HG03342 (cell line): ENCODE measurements around the gene RERE.
"Not testable (repeated sequence)": the region's sequence is repeated elsewhere in the genome, so short reads cannot be mapped to it uniquely, and the experiment has no call there.

Source experiments
- ATAC-seq: cut with Tn5 transposase; IDR thresholded peaks from one replicate; pipeline ENCODE4 v1.9.1; 2021; ENCODE audit warnings: mild to moderate bottlenecking, moderate library complexity; ENCODE audit not compliant: unreplicated experiment

Gene RERE

DNA sequence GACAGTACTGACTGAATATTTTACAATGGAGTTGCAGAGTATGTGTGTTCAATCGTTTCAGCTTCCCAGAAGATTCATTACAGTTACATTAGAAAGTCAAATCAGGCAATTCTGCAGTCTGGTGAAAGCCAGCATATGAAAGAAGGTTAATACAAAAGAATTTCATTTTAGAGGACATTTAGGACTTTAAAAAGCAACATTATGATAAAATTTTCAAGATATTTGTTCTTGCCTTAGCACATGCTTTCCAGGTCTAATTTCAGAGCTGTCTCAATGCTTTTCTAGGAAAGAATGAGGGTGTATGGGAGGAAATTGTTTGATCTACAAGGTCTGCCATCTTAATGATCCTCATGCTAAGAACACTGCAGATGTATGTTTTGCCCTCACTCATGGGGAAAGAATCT is 63.2 kb downstream of the RERE start:
- ATAC-seq = no peak

DNA sequence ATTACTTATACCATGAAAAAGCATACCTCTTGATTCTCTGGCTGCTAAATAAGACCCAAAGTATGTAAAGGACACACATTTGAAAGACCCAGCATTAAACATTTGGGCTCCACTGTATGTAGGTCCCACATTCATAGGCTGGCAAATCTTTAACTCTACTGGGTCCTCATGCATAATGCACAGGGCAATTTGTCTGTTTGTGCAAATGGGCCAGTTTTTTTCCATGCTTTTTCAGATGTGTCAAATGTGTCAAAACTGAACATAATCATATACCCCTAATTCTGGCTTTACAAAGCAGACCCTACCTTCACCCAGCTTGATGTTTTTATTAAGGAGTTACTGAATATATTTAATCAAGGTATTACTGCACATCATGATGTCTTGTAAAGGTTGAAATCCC is 63.7 kb downstream of the RERE start:
- no peak for ATAC-seq

DNA sequence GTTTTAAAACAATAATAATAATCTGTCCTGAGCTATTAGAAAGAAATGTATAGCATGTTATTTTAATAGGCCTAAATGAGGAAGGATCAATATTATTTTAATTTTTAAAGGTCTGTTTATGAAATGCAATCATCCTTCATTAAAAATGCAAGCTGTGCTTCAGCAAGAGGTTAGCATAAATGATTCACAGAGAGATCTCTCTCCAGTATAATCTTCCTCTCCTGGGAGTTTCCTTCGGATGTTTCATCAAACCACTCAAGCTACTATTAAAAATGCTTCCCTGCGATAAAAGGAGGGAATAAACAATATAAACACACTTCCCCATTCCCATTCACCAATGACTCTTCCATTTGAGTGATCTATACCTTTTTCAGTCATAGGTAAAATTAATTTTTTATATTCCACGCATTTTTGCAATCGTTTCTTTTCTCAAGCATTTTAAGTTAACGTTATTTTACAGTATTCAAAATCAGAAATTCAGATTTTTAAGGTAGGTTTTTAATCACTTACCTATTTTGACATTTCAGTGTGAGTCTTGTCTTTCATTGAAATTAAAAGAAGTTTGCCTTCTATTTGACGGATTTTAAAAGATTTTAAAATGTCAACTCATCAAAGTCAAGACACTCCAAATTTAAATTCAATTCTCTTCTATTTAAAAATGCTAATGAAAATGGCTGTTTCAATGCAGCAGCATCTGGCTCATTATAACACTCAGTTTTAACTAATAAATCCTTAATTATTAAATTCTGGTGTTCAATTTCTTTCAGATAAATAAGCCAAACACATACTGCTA is 64.3 kb downstream of the RERE start:
- no peak for ATAC-seq

DNA sequence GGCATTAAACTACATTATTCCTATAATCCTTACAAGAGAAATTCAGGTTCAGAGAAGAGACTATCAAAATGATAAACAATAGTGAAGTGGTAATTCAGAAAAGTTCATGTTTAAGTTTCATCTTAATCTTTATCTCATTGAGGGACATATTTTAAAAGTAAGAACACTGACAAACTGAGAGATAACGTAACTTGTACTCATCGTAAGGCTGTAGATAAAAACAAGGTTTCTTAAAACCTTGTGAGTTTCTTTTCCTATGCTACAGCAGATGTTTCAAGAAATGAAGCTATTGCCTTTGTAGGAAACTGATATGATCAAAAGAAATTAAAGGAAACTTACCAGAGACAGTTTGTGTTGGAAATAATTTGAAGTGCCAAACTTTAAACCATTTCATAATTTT is 65.0 kb downstream of the RERE start:
- ATAC-seq = no peak

DNA sequence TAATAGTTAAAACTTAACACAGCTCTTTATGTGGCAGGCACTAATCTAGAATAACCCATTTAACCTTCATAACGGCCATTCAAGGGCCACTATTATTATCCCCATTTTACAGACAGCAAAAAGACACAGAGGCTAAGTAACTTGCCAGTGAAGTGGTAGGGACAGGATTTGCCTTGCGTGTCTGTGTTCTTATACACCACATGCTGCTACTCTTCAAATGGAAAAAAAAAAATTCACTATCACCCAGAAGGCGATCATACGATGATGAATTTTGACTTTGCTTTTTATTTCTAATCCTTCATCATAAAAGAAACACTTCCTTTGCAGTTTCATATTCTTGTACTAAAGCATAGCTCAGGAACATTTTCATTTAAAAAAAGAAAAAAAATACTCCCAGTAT is 65.5 kb downstream of the RERE start:
- ATAC-seq = no peak

DNA sequence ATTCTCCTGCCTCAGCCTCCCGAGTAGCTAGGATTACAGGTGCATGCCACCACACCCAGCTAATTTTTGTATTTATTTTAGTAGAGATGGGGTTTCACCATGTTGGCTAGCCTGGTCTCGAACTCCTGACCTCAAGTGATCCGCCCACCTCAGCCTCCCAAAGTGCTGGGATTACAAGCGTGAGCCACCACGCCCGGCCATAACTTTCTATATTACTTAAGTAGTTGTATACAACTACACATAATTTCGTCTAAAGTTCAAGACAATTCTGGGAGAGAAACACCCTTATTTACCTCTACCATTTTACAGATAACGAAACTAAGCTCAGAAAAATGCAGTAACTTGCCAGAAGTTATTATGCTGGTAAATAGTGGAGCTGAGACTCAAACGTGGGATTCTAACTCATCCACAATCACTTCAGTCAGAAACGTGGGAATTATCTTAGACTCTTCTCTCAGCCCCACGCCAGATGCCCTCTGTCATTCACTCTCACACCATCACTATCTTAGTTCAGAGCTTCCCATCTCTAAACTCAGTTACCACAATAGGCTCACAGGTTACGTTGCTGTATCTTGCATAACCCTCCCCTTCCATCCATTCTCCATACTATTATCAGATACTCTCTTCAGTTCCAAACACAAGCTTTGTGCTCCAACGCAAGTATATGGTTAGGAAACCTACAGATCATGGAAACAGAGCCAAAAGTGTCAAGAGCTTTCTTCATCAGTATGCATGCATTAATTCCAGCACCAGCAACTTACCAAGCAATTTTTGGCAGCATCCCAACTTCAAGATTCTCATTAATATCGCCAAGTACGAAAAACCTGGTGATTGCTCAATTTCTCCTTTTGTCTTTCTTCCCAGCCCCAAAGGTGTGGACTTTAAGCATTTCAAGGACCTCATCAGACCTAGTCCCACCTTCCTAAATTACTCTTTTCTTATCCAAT is 69.3 kb downstream of the RERE start:
- ATAC-seq = no peak

DNA sequence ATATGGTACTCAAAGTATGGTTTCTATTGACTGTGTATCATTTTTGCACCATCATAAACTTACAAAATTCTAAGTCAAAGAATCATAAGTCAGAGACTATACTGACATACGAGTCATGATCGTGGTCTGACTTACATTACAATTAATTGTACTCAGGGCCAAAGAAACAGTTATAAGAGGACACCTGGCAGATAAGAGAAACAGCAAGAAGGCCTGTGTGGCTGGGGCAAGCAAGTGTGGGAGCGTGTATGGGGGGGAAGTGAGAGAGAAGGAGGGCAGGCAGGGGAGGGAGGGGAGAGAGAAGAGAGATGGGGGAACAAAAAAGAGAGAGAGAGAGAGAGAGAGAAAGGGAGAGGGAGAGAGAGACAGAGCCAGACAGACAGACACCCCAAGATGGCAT is 70.9 kb downstream of the RERE start:
- ATAC-seq = no peak

DNA sequence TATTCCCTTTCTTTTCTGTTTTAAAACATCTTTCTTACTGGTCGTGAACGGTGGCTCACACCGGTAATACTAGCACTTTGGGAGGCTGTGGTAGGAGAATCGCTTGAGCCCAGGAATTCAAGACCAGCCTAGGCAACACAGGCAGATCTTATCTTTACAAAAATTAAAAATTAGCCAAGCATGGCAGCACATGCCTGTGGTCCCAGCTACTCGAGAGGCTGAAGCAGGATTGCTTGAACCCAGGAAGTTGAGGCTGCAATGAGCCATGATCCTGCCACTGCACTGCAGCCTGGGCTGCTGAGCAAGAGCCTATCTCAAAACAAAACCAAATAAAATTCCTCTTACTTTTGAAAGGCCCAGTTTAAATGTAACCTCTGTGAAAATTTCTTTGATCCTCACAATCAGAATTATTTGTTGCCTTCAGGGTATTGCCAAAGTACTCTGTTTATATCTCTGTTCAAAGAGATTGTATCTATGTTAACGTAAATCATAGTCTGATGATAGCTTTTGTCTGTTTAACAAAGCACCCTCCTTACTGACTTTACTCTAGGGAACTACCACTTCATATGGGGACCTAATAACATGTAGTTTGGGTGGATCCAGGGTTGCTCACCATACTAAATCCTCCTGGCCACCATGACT is 71.6 kb downstream of the RERE start:
- no peak for ATAC-seq

DNA sequence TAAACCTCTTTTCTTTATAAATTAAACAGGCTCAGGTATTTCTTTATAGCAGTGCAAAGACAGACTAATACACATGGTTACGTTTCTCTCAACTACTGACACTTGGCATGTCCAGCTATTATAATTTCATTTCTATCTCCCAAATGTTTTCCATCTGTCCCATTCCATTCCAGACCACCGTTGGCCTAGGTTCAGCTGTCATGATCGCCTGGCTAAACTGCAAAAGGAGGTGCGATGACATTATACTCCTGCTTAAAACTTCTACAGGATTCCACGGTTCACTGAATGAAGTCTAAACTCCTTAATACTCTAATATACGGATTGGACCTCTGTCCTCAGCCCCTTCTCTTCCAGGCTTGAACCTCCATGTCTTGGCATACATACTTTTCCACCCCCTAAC is 72.1 kb downstream of the RERE start:
- ATAC-seq = no peak

DNA sequence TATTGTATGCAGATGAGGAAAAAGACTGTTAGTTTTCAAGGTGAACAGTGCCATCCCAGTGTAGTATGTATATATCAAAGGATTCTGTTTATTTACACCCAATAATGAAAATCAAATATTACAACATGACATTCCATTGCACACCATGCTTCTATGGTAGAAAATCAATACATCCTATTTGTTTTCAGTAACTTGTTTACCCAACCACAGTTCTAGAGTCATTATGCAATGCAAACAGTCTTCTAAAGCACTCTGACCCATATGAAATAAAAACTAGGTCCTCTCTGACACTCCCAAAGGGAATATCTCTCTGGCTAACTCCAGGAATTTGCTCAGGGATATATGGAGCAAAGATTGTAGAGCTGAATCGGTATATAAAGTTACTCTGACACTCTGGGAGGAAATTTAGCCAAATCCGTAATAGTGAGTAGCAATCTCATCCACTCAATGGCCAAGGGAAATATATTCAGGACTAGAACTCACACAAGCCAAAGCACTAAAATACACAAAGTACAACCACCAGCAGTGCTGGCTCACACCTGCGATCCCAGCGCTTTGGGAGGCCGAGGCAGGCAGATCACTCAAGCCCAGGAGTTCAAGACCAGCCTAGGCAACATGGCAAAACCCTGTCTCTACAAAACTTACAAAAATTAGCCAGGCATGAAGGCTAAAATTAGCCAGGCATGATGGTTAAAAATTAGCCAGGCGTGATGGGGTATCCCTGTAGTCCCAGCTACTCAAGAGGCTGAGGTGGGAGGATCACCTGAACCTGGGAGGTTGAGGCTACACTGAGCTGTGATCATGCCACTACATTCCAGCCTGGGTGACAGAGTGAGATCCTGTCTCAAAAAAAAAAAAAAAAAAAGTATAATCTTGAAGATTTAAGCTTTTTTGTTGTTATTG is 75.2 kb downstream of the RERE start:
- no peak for ATAC-seq

DNA sequence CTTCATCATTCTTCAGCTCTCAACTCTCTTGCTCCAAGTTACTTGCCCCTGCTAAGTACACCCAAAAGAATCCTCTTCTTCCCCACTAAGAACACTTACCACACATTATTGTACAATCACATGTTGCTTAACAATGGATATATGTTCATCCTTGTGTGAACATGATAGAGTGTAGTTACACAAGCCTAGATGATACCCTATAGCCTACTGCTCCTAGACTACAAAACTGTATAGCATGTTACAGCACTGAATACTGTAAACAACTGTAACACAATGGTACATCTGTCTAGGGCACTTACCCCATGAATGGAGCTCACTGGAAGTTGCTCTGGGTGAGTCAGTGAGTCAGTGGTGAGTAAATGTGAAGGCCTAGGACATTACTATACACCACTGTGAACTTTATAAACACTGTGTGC is 77.4 kb downstream of the RERE start:
- ATAC-seq = no peak

DNA sequence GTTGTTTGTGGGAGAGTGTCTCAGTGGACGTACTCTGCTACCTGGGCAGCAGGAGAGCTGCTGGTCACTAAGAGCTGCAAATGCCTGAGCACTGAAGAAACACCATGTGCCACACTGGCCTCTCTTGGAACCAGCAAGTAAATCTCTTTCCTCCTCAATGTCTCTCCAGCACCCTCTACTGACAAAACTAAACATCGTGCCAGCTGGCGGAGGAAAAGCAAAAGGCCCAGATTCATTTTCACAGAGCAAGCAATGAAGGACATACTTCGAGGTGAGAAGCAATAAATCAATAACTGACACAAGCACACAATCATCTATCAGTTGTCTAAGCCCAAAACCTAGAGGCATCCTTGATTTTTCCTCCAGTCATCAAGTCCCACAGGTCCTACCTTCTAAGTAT is 78.1 kb downstream of the RERE start:
- no peak for ATAC-seq

DNA sequence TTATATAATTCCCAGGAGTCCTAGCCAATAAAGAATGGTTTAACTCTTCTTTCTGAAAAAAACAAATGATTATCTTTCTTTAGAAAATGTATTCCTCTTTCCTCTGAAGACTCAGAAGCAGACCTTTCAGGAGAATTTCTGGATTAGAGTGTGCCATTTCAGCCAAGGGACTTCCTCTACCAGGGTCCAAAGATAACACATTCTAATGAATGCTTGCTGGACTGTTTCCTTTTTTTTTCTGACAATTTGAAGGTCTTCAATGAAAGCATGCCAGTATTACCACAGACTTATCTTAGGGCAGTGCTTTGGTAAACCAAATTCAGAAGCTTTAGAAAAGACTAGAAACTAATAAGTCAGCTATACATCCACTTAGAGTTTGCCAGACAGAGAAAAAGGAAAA is 80.5 kb downstream of the RERE start:
- ATAC-seq = no peak

DNA sequence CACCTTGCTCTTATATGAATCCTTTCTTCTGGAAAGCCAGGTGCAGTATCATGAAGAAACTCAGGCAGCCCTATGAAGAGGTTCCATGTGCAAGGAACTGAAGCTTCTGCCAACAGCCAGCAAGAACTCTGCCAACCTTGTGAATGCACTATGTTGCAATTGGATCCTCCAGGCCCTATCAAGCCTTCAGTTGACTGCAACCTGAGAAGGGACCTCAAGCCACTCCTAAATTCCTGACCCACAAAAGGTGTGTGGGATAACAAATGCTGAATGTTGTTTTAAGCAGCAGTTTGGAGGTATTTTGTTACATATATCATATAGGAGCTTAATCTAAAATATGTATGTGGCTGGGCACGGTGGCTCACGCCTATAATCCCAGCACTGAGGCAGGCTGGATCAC is 84.0 kb downstream of the RERE start:
- ATAC-seq = no peak

DNA sequence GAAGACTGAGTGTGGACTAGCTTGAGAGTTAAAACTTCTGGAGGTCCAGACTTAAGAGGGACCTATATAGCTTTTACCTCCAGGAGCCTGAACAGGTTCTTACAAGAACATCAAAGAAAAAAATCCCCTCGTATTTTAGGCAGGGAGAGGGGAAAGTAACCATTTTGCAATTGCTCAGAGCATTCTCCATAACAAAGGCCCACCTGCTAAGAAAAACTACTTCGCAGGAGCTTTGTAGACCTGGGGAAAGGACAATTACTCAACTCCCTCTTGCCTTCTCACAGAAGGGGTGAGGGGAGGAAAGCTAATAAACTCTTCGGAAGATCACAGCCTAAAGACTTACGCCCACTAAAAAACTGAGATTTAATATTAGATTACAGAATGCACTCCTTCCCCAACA is 86.3 kb downstream of the RERE start:
- no peak for ATAC-seq

DNA sequence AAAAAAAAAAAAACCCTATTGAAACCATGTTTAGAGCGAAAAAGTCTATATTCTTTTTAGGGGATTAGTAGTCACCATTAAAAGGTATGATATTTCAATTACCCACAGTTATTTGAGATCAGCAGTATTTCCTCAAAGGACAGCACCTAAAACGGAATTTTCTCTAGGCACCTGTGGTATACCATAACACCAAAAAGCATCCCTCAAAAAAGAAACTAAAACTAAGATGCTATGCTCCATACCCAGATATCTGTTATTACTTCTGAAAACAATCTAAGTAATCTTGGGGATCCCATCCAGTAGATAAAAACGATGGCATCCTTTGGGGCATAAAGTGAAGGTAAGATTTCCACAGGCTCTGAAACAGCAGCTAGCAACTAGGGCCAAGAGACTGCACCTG is 89.0 kb downstream of the RERE start:
- ATAC-seq = no peak

DNA sequence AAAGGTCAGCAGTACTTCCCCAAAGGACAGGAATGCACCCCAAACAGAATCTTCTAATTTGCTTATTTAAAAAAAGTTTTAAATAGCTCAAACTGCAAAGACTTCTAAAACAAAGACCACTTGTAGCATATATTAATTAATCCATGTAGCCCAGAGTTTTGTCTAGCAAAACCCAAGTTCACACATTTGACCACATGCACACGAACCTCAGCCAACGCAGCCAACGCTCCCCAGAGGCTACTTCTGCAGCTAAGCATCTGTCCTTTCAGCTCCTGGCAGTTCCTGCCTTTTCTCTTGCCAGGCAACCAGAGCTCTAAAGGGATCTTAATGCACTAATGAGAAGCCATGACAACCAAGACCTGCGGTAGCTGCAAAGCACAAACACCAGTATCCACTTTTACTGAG is 89.6 kb downstream of the RERE start:
- no peak for ATAC-seq

DNA sequence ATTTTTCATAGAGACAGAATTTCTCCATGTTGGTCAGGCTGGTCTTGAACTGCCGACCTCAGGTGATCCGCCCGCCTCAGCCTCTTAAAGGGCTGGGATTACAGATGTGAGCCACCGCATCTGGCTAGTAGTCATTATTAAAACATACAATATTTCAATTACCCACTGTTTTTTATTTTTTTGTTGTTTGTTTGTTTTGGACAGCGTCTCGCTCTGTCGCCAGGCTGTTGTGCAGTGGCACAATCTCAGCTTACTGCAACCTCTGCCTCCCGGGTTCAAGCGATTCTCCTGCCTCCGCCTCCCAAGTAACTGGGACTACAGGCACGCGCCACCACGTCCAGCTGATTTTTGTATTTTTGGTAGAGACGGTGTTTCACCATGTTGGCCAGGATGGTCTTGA is 90.1 kb downstream of the RERE start:
- not testable (repeated sequence) for ATAC-seq

DNA sequence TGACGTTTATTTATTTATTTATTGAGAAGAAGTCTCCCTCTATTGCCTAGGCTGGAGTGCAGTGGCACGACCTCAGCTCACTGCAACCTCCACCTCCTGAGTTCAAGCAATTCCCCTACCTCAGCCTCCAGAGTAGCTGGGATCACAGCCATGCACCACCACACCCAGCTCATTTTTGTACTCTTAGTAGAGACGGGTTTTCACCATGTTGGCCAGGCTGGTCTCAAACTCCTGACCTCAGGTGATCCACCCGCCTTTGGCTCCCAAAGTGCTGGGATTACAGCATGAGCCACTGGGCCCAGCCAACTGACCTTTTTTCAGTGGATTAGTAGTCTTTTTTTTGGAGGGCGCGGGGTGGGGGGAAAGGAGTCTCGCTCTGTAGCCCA is 90.6 kb downstream of the RERE start:
- not testable (repeated sequence) for ATAC-seq

DNA sequence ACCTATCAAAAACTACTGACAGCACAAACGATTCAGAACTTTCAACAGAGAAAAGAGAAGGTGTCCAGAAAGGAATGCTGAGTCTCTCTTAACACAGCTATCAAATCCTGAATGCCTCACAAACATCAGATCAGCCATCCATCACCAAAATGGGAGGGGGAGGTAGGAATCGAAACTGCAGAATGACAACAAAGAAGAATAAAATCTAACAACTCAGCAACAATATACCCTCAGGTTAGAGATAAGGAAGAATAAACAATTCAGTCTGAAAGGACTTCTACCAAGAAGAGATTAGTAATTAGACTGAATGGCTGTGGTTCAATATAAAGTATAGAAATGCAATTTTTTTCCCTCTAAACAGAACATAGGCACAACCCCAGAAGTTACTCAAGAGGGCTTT is 94.4 kb downstream of the RERE start:
- no peak for ATAC-seq

DNA sequence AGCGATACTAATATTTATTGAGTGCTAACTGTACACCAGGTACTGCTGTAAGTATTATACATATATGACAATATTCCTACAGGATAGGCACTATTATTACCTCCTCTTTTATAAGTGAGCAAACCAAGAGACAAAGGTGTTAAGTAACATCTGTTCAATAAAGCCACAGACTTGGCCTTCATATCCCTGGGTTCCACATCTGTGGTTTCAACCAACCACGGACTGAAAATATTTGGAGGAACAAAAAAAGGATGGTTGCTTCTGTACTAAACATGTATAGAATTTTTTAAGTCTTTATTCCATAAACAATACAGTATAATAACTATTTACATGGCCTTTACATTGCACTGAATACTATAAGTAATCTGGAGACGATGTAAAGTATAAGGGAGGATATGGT is 95.1 kb downstream of the RERE start:
- no peak for ATAC-seq
